HEK293 (cell line): Measurements from ENCODE around the gene PRKCZ.

Experiments
- CTCF ChIA-PET: fragments of 350-600 bp; formaldehyde crosslinking; extraction: SDS; loops from one replicate; lab custom pipeline; 2021; ENCODE audit warnings: antibody characterized with exemption; lab: Yijun Ruan, JAX
- POLR2A ChIA-PET: fragments of 300-600 bp; formaldehyde crosslinking; extraction: SDS; loops from one replicate; lab custom pipeline; 2020; ENCODE audit warnings: antibody characterized with exemption, inconsistent platforms; lab: Yijun Ruan, JAX
- H3K27ac ChIP-seq: fragments of 200-500 bp; sonication (Bioruptor generic); 2 replicates; pipeline ENCODE4 v1.5.1; 2014; ENCODE audit warnings: low read depth, low read length, control low read depth, inconsistent platforms; ENCODE audit errors: extremely low read depth
- H3K36me3 ChIP-seq, 2 experiments: fragments of 200-500 bp in 1 of 2; sonication (Bioruptor generic) in 1 of 2; 1 replicate in 1 of 2; 2 replicates in 1 of 2; pipeline ENCODE4 v1.5.1; 2014 to 2017; ENCODE audit warnings: inconsistent platforms in 2 of 2, low read length in 2 of 2; ENCODE audit not compliant: control insufficient read depth in 2 of 2, insufficient read depth in 1 of 2
- H3K4me1 ChIP-seq: fragments of 200-500 bp; sonication (Bioruptor generic); 2 replicates; pipeline ENCODE4 v1.5.1; 2014; ENCODE audit warnings: mild to moderate bottlenecking, low read length, inconsistent platforms; ENCODE audit not compliant: control insufficient read depth, insufficient read depth
- H3K4me3 ChIP-seq: 2 replicates; pipeline ENCODE4 v1.5.1; 2011; ENCODE audit warnings: low read depth, mild to moderate bottlenecking, control low read depth, low read length, moderate library complexity
- H3K9me3 ChIP-seq: fragments of 200-500 bp; sonication (Bioruptor generic); 2 replicates; pipeline ENCODE4 v1.5.1; 2014; ENCODE audit warnings: low read depth, low read length, inconsistent platforms; ENCODE audit not compliant: control insufficient read depth, insufficient read depth
- KLF16 ChIP-seq: fragments of 450-650 bp; formaldehyde crosslinking; IDR thresholded peaks from 2 replicates; pipeline ENCODE4 v1.5.1; 2017; ENCODE audit warnings: missing biosample characterization, missing genetic modification characterization
- PRDM6 ChIP-seq: fragments of 450-650 bp; formaldehyde crosslinking; IDR thresholded peaks from 2 replicates; pipeline ENCODE4 v1.5.1; 2017; ENCODE audit warnings: missing biosample characterization, missing genetic modification characterization
- SALL2 ChIP-seq: fragments of 450-650 bp; formaldehyde crosslinking; IDR thresholded peaks from 2 replicates; pipeline ENCODE4 v1.5.0; 2017; ENCODE audit warnings: missing biosample characterization, mild to moderate bottlenecking, missing genetic modification characterization, borderline replicate concordance
- YY1 ChIP-seq: fragments of 450-650 bp; formaldehyde crosslinking; IDR thresholded peaks from 2 replicates; pipeline ENCODE4 v1.5.1; 2018; ENCODE audit warnings: missing biosample characterization, missing genetic modification characterization
- ZEB2 ChIP-seq: fragments of 450-650 bp; formaldehyde crosslinking; IDR thresholded peaks from 2 replicates; pipeline ENCODE4 v1.5.1; 2016; ENCODE audit warnings: missing biosample characterization, missing genetic modification characterization
- ZFP37 ChIP-seq: fragments of 450-650 bp; formaldehyde crosslinking; IDR thresholded peaks from 2 replicates; pipeline ENCODE4 v1.5.1; 2016; ENCODE audit warnings: missing biosample characterization, missing genetic modification characterization
- ZNF132 ChIP-seq: fragments of 450-650 bp; formaldehyde crosslinking; IDR thresholded peaks from 2 replicates; pipeline ENCODE4 v1.5.1; 2017; ENCODE audit warnings: missing biosample characterization, missing genetic modification characterization, borderline replicate concordance
- ZNF184 ChIP-seq: fragments of 450-650 bp; IDR thresholded peaks from 2 replicates; pipeline ENCODE4 v1.5.1; 2018; ENCODE audit warnings: missing biosample characterization, mild to moderate bottlenecking, missing genetic modification characterization
- ZNF280D ChIP-seq: fragments of 450-650 bp; formaldehyde crosslinking; IDR thresholded peaks from 2 replicates; pipeline ENCODE4 v1.5.1; 2016; ENCODE audit warnings: missing biosample characterization, missing genetic modification characterization
- ZNF510 ChIP-seq: fragments of 450-650 bp; formaldehyde crosslinking; IDR thresholded peaks from 2 replicates; pipeline ENCODE4 v1.5.1; 2018; ENCODE audit warnings: mild to moderate bottlenecking, missing genetic modification characterization, missing biosample characterization; ENCODE audit not compliant: insufficient replicate concordance
- ZNF555 ChIP-seq: fragments of 450-650 bp; formaldehyde crosslinking; conservative IDR thresholded peaks from 2 replicates; pipeline ENCODE4 v1.5.1; 2017; ENCODE audit warnings: missing biosample characterization, mild to moderate bottlenecking, missing genetic modification characterization, inconsistent platforms
- ZNF558 ChIP-seq: fragments of 450-650 bp; formaldehyde crosslinking; IDR thresholded peaks from 2 replicates; pipeline ENCODE4 v1.5.1; 2016; ENCODE audit warnings: missing biosample characterization, missing genetic modification characterization
- ZNF610 ChIP-seq: fragments of 450-650 bp; formaldehyde crosslinking; IDR thresholded peaks from 2 replicates; pipeline ENCODE4 v1.5.1; 2016; ENCODE audit warnings: missing biosample characterization, missing genetic modification characterization, borderline replicate concordance
- ZNF791 ChIP-seq: fragments of 450-650 bp; formaldehyde crosslinking; IDR thresholded peaks from 2 replicates; pipeline ENCODE4 v1.5.1; 2016; ENCODE audit warnings: missing biosample characterization, missing genetic modification characterization
- ZSCAN4 ChIP-seq: fragments of 450-650 bp; formaldehyde crosslinking; IDR thresholded peaks from 2 replicates; pipeline ENCODE4 v1.5.1; 2017; ENCODE audit warnings: missing biosample characterization, missing genetic modification characterization
- ZXDB ChIP-seq: fragments of 450-650 bp; formaldehyde crosslinking; IDR thresholded peaks from 2 replicates; pipeline ENCODE4 v1.5.1; 2016; ENCODE audit warnings: missing biosample characterization, missing genetic modification characterization
- TF ChIP-seq, protein P1 (sequence below): fragments of 450-650 bp; formaldehyde crosslinking; IDR thresholded peaks from 2 replicates; pipeline ENCODE4; 2016; ENCODE audit warnings: missing biosample characterization, missing genetic modification characterization
- TF ChIP-seq, protein P2 (sequence below): IDR thresholded peaks from 2 replicates; pipeline ENCODE4 v1.6.1; 2011; ENCODE audit warnings: mild to moderate bottlenecking, low read depth, low read length, borderline replicate concordance
- TF ChIP-seq, protein P3 (sequence below): fragments of 450-650 bp; formaldehyde crosslinking; IDR thresholded peaks from 2 replicates; pipeline ENCODE4 v1.5.1; 2016; ENCODE audit warnings: missing biosample characterization, missing genetic modification characterization
- TF ChIP-seq, protein P4 (sequence below): fragments of 450-650 bp; IDR thresholded peaks from 2 replicates; pipeline ENCODE4 v1.5.1; 2018; ENCODE audit warnings: missing biosample characterization, missing genetic modification characterization

Gene PRKCZ

DNA sequence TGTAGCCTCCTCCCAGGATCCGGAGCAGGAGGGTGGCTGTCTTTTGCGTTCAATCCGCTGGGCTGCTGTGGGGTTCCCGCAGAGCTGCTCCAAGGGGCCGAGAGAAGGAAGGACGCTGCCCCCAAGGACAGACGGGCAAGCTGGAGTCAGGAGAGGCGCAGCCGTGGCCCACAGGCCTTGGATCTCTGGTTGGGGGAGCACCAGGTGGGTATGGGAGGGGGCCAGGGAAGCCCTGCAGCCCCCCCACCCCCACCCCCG is 162.0 kb downstream of the PRKCZ start:
- H3K4me1 ChIP-seq = peaks cover 9% of the 10 kb centered on the region

DNA sequence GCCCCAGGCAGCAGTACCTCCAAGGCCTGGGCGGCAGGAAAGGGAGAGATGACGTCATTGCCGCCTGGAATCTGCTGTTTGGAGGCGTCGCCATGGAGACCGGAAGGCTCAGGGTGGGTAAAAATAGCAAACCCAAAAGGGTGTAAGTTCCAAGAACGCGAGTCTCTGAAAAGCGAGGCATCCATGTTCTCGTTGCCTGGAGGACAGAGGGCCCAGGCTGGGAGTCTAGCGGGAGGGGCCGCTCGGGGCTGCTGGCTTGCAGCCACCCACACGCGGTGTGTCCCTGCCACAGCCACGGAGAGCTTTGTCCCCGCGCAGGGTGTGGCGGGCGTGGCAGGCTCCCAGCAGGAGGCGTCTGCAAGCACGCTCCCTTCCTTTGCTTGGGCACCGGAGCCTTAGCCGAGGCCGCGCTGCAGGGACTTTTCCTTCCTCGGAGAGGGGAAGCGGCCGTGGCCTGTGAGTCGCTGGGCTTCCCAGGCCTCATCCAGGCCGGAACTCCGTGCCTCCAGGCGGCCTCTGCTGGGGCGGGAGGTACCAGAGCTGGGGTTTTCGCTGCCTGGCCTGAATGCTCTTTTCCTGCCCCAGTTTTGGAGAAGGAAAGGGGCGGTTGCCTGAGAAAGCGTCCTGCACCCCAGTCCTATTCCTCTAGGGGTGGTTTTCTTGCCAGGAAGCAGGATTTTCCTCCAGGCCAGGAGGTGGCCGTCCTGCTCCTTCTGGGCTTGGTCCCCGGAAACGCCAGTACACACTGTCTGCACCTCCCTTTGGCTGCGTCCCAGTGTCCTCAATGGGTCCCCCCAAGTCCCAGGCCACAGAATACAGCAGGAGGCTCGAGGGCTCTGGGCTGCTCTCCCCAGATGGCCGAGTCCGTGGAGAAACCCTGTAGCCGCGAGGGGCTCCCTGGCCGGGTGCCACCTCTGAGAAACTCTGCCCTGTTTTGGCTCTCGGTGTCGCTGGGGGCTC is 162.6 kb downstream of the PRKCZ start:
- ChIA-PET CTCF (interaction anchor here (0.6 to 1.5 kb wide), 4 partner anchors 8 to 372 kb away, joined by 3 to 7 read pairs (median 4); partner anchors contain the start of gene FAAP20), POLR2A (interaction anchor here (1.0 to 3.2 kb wide), 4 partner anchors 15 to 18 kb away, joined by 3 to 21 read pairs (median 6); partner anchors contain the start of genes FAAP20 and SKI)
- no peaks in the 10 kb centered on the region for H3K9me3 ChIP-seq
- peak overlapping the region; percentile 32 for H3K4me3 ChIP-seq
- H3K4me1 ChIP-seq = peaks cover 9% of the 10 kb centered on the region
- peak overlapping the region; percentile 73 for H3K27ac ChIP-seq
- no peaks in the 10 kb centered on the region for H3K36me3 ChIP-seq
- TF ChIP-seq, protein P1, sequence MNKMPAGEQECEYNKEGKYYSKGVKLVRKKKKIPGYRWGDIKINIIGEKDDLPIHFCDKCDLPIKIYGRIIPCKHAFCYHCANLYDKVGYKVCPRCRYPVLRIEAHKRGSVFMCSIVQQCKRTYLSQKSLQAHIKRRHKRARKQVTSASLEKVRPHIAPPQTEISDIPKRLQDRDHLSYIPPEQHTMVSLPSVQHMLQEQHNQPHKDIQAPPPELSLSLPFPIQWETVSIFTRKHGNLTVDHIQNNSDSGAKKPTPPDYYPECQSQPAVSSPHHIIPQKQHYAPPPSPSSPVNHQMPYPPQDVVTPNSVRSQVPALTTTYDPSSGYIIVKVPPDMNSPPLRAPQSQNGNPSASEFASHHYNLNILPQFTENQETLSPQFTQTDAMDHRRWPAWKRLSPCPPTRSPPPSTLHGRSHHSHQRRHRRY (tag by site-specific recombination) = no peak
- TF ChIP-seq KLF16 (tag by site-specific recombination) (peak; percentile 86; the same call in 1 of the 2 replicates), ZNF510 (tag by site-specific recombination) (no peak), ZEB2 (peak; percentile 81), ZNF184 (tag by site-specific recombination) (no peak), YY1 (tag by site-specific recombination) (peak; percentile 65; the same call in 1 of the 2 replicates), PRDM6 (tag by site-specific recombination) (no peak; the same call in 1 of the 2 replicates), ZNF610 (no peak), ZFP37 (tag by site-specific recombination) (peak; percentile 82; the same call in 1 of the 2 replicates), SALL2 (tag by site-specific recombination) (no peak), ZNF558 (tag by site-specific recombination) (no peak), ZNF791 (tag by site-specific recombination) (no peak), ZNF280D (no peak)
- TF ChIP-seq, protein P2, sequence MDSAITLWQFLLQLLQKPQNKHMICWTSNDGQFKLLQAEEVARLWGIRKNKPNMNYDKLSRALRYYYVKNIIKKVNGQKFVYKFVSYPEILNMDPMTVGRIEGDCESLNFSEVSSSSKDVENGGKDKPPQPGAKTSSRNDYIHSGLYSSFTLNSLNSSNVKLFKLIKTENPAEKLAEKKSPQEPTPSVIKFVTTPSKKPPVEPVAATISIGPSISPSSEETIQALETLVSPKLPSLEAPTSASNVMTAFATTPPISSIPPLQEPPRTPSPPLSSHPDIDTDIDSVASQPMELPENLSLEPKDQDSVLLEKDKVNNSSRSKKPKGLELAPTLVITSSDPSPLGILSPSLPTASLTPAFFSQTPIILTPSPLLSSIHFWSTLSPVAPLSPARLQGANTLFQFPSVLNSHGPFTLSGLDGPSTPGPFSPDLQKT = no peak
- TF ChIP-seq, protein P3, sequence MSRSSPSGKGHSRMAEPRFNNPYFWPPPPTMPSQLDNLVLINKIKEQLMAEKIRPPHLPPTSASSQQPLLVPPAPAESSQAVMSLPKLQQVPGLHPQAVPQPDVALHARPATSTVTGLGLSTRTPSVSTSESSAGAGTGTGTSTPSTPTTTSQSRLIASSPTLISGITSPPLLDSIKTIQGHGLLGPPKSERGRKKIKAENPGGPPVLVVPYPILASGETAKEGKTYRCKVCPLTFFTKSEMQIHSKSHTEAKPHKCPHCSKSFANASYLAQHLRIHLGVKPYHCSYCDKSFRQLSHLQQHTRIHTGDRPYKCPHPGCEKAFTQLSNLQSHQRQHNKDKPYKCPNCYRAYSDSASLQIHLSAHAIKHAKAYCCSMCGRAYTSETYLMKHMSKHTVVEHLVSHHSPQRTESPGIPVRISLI (tag by site-specific recombination) = no peak
- TF ChIP-seq, protein P4, sequence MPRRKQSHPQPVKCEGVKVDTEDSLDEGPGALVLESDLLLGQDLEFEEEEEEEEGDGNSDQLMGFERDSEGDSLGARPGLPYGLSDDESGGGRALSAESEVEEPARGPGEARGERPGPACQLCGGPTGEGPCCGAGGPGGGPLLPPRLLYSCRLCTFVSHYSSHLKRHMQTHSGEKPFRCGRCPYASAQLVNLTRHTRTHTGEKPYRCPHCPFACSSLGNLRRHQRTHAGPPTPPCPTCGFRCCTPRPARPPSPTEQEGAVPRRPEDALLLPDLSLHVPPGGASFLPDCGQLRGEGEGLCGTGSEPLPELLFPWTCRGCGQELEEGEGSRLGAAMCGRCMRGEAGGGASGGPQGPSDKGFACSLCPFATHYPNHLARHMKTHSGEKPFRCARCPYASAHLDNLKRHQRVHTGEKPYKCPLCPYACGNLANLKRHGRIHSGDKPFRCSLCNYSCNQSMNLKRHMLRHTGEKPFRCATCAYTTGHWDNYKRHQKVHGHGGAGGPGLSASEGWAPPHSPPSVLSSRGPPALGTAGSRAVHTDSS (tag by site-specific recombination) = no peak

More for the DNA sequence above, 162.0 kb downstream of the PRKCZ start:
- POLR2A ChIA-PET = interaction anchor here (1.2 to 3.2 kb wide), 3 partner anchors 15 to 17 kb away, joined by 4 to 21 read pairs (median 7); partner anchors contain the start of genes FAAP20 and SKI
- Histone ChIP-seq H3K4me3 (no peak overlapping the region; the same call in 1 of the 2 replicates), H3K27ac (no peak overlapping the region), H3K9me3 (no peaks in the 10 kb centered on the region), H3K36me3 (no peaks in the 10 kb centered on the region)
- TF ChIP-seq ZNF555 (tag by site-specific recombination) (no peak), ZXDB (tag by site-specific recombination) (0 out of 2 replicates have a peak, but pooled peaks have one; percentile 13), ZNF132 (tag by site-specific recombination) (no peak), ZSCAN4 (tag by site-specific recombination) (no peak)
- CTCF ChIA-PET = interaction anchor here (0.5 to 1.5 kb wide), 3 partner anchors 17 to 1237 kb away, joined by 3 to 7 read pairs (median 3); partner anchors contain the start of gene FAAP20
